GM19240 (cell line): ENCODE measurements around the gene ZNF366.
A peak's percentile ranks its signal among the peaks of the same experiment; 100 is the strongest.

Experiments used
- DNase-seq: peaks from one replicate; pipeline ENCODE4 v3.0.0; 2011; ENCODE audit warnings: low spot score; ENCODE audit not compliant: insufficient read length

ZNF366 gene, protein sequence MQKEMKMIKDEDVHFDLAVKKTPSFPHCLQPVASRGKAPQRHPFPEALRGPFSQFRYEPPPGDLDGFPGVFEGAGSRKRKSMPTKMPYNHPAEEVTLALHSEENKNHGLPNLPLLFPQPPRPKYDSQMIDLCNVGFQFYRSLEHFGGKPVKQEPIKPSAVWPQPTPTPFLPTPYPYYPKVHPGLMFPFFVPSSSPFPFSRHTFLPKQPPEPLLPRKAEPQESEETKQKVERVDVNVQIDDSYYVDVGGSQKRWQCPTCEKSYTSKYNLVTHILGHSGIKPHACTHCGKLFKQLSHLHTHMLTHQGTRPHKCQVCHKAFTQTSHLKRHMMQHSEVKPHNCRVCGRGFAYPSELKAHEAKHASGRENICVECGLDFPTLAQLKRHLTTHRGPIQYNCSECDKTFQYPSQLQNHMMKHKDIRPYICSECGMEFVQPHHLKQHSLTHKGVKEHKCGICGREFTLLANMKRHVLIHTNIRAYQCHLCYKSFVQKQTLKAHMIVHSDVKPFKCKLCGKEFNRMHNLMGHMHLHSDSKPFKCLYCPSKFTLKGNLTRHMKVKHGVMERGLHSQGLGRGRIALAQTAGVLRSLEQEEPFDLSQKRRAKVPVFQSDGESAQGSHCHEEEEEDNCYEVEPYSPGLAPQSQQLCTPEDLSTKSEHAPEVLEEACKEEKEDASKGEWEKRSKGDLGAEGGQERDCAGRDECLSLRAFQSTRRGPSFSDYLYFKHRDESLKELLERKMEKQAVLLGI

DNA sequence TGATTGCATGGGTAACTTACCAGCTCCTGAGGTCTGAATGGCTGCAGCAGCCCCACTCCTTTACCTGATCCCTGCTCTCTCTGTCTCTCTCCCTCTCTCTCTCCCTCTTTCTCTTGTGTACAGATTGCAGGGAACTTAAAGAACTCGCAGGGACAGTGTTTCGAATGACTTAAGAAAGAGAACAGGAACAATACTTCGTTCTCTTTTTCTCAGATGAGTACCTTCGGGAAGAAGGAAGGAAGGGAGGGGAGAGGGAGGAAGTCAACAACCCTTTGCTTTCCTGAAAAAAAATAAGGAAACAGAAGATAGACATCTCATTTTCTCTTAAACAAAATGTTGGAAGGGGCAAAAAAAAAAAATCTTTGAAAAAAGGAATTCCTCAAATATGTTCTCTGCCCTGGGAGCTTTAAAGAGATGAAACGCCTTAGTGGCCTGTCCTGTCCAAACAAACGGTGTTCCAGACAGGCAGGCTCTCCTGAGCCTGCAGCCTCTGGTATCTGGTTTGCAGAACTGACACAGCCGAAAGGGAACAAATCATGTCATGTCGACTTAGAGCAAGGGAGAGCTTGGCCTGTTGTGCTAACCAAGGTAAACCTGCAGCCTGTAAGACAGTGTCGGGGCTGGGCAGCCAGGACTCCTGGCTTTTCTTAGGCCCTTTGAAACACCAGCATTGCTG is at the start of gene ZNF366:
Gene ZNF366 (minus strand): TSS at position 180 of the 676 bp plus-strand sequence. CDS start 45,914 bp downstream, outside the sequence.
- no peak for DNase-seq

DNA sequence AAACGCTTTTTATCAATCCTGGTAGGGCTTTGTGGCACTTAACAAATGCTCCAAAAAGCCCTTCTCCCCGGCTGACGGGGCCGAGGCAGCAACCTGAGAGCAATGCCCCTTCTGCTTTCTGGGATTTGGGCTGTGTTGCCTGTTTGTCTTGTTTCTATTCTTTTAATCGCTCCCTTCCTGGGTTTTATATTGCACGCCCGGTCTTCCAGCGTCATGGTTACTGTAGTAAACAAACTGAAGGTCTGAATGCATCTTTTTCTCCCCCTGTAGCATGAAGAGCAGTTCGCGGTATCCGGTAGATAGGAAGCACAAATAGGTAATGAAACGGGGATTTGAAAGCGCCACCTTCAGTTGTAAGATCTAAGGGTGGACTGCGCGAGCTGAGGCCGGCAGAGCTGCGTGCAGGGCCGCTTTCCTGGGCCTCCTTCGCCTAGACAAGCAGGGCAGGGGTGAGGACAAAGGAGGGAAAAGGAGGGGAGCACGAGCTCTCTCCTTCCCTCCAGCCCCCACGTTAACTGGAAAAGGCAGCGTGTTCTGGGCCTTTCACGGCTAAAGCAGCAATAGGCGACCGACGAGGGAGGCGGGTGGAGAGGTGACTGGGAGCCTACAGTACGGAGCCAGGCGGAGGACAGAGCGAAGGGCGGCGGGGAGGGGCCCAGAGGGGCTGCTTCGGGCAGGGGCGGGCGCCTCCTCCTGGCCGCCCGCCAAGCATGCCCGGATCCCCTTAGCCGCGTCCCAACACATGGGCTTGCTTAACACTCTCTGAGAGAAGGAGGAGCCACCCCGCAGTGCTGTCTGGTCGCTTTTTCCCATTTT is 49.3 kb upstream of the ZNF366 start:
- peak; percentile 9 for DNase-seq

DNA sequence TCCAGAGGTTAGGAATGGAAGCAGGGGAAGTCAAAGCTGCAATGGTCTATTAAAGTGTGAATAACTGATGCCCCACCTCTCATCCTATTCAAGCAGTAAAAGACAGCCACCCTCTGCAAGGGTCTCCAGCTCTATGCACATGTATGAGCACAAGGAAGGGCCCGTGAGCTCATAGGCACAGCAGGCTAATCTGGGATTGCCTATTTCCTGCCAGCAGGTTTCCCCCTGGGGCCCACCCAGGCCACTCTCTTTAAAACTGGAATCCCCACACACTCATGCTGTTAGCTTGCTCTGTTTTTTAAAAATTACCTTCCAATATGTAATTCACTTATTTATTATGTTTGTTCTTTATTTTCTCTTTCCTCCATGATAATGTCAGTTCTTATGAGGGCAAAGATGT is 48.7 kb upstream of the ZNF366 start:
- DNase-seq, result no peak

DNA sequence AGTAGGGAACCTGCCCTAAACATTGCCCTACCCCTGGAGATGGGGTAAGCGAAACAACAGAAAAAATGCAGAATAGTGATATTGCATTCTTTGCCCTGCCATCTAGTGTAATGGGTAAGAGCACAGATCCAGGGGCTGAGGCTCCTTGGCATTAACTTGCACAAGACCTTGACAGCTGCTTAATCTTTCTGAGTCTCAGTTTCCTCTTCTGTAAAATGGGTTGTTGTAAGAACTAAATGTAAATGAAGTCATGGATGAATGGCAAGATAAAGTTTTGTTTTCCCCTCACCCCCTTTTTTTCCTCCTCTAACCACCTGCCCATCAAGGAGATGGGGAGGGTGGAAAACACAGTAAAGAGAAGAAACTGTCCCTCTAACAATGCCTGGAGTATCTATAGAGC is 47.7 kb upstream of the ZNF366 start:
- no peak for DNase-seq

DNA sequence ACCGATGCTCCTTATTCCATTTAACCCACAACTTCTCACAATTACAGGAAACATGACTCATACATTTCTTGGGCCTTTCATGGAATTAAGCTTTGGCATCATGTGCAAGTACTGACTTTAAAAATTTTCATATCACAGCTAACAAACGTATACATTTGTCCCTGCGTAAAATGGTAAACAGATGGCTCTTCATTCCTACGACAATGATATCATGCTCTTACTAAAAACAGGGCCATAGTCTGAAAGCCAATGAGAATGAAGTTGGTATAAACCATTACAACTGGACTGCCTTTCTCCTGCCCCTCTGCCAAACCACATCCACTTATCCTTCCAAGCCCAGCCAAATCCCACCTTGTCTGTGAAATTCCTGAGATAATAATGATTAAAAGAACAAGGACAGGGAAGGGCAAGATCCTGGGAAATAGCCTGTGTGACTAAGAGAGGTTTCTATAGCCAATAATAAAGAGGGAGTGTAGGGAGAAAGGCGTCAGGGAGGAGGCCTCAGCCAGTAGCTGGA is 44.9 kb upstream of the ZNF366 start:
- DNase-seq, result no peak

DNA sequence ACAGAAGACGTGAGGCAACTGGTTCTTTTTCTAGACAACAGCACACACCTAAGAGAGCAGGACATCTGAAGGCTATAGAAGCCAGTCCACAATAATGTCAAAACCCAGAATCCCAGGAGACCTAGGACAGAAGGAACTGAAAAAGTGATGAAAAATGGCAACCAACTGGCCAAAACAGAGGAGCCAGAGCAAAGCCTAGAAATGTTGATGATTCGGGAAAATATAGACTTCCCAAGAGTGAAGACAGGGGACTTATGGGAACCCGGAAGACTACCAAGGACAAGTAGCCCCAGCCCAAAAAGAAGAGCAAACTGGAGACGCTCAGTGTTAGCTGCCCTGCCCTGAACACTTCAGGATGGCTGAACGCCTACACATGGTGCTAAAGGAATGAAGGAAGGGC is 43.4 kb upstream of the ZNF366 start:
- DNase-seq, result no peak

DNA sequence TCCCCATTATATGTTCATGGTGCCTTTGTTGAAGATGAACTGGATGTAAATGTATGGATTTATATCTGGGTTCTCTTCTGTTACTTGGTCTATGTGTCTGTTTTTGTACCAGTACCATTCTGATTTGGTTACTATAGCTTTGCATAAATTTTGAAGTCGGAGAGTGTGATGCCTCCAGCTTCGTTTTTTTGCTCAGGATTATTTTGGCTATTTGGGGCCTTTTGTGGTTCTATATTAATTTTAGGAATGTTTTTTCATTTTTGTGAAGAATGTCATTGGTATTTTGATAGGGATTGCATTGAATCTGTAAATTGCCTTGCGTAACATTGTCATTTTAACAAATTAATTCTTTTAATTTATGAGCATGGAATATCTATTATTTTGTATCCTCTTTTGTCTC is 36.6 kb upstream of the ZNF366 start:
- no peak for DNase-seq

DNA sequence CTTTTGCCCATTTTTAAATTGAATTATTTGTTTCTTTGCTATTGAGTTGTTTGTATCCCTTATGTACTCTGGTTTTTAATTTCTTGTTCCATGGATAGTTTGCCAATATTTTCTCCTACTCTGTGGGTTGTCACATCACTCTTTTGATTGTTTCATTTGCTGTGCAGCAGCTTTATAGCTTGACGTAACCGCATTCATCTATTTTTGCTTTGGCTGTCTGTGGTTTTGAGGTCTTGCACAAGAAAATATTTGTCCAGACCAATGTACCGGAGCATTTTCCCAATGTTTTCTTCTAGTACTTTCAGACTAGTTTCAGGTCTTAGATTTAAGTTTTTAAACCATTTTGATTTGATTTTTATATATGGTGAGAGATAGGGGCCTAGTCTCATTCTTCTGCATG is 36.2 kb upstream of the ZNF366 start:
- no peak for DNase-seq

DNA sequence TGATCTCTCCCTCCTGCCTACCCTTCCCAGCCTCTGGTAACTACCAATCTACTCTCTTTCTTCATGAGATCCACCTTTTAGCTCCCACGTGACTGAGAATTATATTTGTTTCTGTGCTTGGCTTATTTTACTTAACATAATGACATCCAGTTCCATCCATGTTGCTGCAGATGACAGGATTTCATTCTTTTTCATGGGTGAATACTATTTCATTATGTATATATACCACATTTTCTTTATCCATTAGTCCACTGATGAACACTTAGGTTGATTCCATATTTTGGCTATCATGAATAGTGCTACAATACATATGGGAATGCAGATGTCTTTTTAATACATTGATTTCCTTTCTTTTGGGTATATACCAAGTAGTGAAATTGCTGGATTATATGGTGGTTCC is 35.5 kb upstream of the ZNF366 start:
- no peak for DNase-seq

DNA sequence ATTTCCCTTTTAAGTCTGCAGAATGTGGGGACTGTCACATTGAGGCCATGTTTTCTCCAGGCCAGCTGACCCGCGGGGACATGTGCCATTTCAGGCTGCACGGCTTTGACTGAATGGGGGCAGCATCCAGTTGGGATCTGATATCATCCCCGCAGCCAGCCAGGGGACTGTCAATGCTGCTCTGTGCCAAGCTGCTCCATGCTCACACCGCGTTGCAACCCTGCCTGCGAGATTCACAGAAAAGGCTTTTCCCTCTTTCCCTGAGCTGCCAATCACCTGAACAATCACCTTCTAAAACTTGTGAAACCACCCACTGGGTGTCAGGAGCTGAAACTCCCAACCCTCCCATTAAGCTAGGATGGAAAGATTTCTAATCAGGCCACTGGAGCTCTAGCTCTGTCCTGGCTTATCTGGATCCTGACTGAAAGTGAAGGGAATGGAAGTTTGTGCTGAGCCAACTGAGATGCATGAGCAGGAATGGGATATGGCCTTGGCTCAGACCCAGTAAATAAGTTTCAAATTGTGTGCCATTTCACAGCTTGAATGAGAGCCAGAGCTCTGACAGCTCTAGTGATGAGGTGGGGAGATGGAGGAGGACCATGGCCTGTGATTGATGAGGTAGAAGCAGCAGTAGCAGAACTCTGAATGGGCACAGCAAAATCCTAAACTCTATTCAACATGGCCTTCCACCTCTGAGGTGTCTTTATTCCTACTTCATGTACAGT is 34.5 kb upstream of the ZNF366 start:
- DNase-seq, result no peak

DNA sequence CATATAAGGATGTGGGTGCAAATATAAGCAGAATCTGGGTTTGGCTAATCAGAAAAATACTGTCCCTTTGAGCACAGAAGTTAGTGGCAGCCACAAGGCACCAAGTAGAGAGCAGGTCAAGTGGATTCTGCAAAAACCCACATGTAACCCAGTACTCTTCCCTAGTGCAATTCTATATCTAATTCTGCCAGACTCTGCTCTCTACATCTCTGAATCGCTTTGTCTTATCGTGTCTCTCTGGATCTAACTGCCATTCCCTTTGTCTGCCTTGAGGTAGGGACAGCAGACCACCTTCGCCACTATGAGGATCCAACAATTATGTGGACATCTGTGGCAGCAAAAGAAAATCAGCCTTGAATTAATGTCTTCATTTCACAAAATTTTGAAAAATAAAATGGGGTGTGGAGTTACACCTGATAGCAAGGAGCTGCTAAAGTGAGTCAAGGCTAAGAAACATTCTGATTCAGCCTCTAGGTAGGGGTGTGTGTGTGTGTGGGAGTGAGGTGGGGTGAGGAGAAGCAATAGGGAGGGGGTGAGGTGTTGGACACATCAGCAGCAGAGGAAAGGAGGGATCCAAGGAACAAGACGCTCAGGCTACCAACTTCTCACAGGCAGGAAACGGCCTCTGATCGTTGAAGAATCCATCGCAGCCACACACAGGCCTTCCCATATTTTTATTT is 33.7 kb upstream of the ZNF366 start:
- no peak for DNase-seq

DNA sequence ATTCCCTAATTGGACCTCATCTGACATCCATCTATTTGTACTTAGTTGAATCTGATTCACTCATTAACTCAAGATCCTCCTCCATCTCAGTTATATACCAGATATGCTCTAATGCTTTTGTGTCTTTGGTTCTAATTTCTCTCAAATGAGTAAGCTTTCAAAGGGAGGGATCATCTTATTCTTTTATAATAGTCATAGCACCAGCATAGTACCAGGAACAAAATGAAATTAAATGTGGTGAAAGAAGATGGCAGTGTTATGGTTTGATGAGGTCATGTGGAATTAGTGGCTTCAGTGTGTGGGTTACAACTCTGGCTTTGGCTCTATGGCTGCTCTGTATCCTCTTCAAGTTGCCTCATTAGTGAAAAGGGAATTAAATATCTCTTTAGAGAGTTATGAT is 32.5 kb upstream of the ZNF366 start:
- DNase-seq, result no peak

DNA sequence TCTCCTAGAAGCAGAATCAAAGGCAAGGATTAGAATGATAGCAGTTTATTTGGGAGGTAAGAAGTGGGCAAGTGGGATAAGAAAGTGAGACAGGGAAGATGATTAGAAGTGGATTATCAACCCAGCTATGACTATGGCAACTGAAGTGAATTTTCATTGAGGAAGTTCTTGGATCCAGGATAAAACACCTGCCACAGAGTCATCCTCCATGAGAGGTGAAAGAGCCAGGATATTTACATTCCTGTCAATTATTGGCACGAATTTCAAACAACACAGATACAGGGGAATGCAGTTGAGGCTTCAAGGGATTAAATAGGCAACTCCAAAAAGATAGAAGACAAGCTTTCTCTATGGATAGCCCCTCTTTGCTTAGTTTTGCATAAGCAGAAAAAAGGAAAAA is 31.8 kb upstream of the ZNF366 start:
- no peak for DNase-seq

DNA sequence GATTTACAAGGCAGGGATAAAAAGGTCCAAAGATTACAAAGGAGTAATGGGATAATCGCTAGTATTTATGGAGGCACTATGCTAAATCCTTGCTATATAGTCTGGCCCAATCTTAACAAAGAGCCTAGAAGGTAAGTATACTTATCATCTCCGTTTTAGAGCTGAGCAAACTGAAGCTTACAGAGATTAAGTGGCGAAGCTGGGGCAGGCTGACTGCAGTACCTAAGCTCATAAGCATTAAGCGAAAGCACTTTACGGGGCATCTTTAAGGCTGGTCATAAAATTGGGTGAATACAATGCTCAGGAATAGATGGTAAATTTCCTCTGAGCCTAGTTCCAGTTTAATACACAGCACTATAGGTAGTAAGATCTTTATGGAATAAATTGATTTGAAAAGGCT is 30.0 kb upstream of the ZNF366 start:
- DNase-seq, result no peak

DNA sequence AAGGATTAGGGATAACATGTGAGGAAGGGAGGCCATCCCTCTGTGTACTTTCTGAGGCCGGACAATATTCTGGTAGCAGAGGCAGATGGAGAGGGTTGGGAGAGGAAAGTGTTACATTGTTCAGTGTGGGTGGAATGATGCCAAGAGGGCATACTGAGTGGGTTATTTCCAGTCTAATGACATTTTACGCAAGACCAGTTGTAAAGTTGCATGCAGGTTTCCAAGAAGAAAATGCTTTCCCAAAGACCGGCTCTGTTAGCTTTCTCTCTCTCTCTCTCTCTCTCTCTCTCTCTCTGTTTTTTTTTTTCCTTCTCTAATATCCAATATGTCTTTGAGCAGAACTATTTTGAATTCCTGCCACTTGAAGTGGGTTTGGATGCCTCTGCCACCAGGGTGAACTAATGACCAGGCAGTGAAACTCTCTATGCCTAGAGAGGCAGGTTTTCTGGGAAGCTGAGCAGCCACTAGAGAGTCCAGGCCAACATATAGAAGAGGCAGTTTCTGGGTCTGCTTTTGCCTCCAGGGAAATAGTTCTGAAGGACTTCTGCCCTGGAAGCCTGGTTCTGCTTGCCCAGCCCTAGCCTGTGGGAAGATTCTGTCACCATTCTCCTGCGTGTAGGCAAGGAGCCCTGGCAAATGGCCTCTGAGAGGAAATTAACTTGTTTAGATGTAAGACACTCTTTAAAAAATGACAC is 24.4 kb upstream of the ZNF366 start:
- DNase-seq, result no peak

DNA sequence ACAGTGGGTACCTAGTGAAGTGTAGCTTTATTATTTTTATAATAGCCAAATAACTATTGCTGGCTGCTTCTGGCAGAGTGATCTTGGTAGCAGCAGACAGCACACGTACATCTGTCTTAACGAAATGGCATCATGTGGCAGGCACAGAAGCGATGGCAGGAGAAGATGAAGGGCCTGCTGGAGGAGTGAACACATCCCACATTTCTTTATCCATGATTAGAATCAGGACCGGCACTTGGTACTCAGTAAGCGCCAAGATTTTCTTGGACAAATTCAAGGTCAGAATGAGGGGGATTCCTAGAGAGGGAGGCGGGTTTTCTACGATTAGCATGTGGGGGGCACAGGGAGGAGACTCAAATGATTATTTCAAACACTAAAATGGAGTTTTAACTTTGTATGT is 23.0 kb upstream of the ZNF366 start:
- DNase-seq, result no peak

DNA sequence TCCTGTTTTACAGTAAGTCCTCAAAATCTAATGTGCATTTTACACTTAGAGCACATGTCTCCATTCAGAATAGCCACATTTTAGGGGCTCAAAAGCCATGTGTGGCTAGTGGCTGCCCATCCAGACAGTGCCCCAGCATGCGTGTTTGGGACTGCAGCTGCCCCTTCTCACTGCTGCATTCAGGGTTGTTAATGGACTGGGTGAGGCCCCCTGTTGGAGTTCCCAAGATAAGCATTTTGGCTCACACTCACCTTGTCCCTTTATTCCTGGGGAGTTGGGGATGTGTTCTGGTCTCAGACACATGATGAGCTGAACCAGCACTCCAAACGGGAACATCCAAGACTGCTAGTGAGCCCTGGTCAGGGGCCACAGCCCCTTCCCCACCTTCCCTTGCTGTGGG is 22.2 kb upstream of the ZNF366 start:
- DNase-seq, result no peak

DNA sequence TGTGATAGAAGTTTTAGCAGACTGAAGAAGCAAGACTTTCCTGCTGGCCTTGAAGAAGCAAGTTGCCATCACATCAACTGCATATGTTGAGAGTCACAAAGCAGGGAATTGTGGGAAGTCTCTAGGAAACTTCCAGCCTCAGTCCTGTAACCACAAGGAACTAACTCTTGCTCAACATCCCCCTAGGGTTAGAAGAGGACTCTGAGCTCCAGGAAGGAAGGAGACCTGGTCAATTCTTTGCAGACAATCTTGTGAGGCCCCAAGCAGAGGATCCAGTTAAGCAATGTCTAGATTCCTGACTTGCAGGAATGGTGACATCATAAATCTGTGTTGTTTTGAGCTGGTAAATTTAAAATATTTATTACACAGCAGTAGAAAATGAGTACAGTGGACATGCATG is 18.6 kb upstream of the ZNF366 start:
- no peak for DNase-seq

DNA sequence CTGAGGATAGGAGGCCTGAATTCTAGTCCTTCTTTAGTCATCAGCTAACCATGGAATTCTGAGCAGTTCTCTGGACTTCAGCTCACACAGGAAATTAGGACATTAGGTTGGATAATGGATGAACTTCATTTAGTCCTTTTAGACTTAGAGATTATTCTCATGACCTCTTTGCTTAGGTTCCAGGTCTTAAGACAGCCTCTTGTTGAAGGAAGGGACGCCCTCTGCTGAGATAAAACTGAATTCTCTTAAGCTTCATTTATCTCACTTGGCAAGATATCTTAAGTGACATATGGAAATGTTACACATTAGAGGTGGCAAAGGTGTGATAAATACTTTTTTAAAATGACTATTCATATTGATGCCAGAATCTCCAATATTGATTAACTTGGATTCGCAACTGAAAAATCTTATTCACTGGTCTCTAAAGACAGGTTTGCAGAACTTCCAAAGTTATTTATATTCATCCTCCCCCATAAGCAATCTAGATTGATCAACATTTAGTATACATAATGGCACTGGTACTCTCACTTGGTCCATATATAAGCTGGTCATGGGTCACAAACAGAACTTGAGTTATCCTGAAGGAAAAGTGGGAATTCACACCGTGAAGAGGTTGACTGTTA is 16.9 kb upstream of the ZNF366 start:
- DNase-seq, result peak; percentile 28
